Omental fat pad (tissue), 4 donors: Measurements from ENCODE around the gene NR2C2. TPM values are rescaled to one million over a fixed set of nuclear protein-coding genes. Genes with fewer than 3 reads are reported as not detected.

Experiments
- ATAC-seq: fragments of 150-250 bp; one replicate; pipeline ENCODE4 v1.9.1; 2016; ENCODE audit warnings: mild to moderate bottlenecking, moderate library complexity; ENCODE audit not compliant: low FRiP score
- DNase-seq: peaks from one replicate; pipeline ENCODE4 v3.0.0-alpha.2; 2019; ENCODE audit warnings: low spot score
- total RNA-seq, 4 donors: library from RNA; depleted of rRNA; stranded (reverse); fragments of >200 nt; gene quantifications; one replicate each; pipeline ENCODE4 v1.1.0, GENCODE V29; 2016
- TF ChIP-seq, protein P1 (sequence below), 3 donors: fragments of 450-650 bp; IDR thresholded peaks; one replicate each; pipeline ENCODE4 v1.5.1; 2016 to 2017; ENCODE audit warnings: antibody characterized with exemption in 3 of 3, mild to moderate bottlenecking in 3 of 3, moderate library complexity in 2 of 3

Gene NR2C2
- total RNA-seq, 4 donors from 2014 or later, result 25.8 to 45.1 (median 37.8) TPM

DNA sequence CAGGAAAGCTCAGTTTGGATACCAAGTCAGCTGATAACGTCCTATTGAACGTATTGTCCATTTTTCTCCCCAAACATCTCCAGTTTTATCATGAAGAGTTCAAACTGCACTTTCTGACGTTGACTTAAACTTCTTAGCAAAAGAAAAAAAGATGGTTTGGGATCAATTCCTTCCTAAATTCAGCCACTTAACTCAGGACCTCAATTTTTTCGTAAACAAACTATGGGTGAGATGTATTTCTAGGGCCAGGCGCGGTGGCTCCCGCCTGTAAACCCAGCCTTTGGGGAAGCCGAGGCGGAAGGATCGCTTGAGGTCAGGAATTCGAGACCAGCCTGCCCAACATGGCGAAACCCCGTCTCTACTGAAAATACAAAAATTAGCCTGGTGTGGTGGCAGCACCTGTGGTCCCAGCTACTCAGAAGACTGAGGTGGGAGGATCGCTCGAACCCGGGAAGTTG lies 118.2 kb downstream of the NR2C2 start:
- DNase-seq, result no peak
- ATAC-seq, result no peak
- TF ChIP-seq, protein P1, sequence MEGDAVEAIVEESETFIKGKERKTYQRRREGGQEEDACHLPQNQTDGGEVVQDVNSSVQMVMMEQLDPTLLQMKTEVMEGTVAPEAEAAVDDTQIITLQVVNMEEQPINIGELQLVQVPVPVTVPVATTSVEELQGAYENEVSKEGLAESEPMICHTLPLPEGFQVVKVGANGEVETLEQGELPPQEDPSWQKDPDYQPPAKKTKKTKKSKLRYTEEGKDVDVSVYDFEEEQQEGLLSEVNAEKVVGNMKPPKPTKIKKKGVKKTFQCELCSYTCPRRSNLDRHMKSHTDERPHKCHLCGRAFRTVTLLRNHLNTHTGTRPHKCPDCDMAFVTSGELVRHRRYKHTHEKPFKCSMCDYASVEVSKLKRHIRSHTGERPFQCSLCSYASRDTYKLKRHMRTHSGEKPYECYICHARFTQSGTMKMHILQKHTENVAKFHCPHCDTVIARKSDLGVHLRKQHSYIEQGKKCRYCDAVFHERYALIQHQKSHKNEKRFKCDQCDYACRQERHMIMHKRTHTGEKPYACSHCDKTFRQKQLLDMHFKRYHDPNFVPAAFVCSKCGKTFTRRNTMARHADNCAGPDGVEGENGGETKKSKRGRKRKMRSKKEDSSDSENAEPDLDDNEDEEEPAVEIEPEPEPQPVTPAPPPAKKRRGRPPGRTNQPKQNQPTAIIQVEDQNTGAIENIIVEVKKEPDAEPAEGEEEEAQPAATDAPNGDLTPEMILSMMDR (IDR thresholded peaks at IDR 0.05), result no peak

DNA sequence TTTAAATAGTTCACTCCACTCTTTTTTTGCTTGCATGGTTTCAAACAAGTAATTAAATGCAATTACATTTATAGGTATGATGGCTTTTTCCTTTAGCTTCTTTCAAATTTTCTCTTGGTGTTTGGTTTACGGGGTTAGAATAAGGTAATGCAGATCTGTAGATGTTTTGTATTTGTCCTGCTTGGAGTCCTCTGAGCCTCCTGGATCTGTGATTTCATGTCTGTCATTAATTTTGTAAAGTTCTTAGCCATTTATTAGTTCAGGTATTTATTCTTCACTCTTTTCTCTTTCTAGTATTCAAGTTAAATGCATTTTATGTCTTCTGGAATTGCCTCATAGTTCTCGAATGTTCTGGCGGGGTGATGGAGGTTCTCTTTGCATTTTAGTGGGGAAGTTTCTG lies 119.1 kb downstream of the NR2C2 start:
- TF ChIP-seq, protein P1 (IDR thresholded peaks at IDR 0.05), result no peak
- no peak for ATAC-seq
- DNase-seq, result no peak

DNA sequence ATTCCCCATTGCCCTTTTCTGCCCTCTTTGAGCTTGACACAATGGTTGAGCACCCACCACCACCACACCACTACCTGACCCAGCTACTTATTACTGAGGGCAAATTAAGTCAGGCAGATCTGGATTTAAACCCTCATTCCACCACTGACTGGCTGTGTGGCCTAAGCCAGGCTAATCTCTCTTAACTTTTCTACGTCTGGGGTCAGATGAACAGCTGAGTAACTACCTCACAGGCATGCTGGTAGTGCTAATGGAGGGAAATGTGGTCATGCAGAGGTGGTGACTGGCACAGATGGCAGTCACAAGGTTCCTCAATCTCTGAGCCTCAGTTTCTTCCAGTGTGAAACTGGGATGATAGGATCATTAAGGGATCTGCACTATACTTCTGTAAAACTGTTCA lies 122.1 kb downstream of the NR2C2 start:
- ATAC-seq, result no peak
- no peak for DNase-seq
- TF ChIP-seq, protein P1 (IDR thresholded peaks at IDR 0.05), result no peak

DNA sequence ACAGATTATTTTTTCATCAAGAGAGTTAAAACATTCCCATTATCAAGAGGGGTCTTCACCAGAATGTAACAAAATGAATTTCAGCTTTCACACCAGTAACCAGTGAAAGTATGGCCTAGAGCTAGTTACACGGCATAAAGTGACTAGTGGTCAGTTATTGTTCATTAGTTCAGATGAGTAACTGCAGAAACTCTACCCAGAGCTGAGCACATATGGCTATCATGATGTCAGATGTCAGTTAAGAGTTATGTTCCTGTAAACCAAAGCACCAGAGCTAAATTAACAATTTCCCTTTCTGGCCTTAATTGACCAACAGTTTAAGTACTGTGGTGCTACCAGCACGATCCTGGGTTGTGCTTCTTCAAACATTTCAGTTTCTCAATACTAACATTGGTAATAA lies 124.3 kb downstream of the NR2C2 start:
- TF ChIP-seq, protein P1 (IDR thresholded peaks at IDR 0.05), result no peak
- ATAC-seq, result no peak
- DNase-seq, result no peak

DNA sequence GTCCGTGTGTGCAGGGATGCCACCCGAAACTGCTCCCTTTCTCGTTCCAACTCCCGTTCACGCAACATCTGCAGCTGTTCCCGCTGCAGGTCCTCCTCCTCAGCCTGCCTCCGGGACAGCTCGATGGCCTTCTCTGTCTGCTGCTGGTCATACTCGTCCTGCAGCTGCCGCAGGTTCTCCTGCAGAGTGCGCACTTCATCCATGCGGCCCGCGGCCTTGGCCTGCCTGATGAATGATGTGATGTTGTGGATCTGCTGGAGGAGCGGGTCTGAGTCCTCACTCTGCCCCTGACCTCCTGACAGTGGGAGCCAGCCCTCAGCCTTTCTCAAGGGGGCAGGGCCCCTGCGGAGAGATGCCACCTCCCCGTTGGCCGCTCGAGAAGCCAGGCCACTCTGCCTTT lies 127.1 kb downstream of the NR2C2 start:
- ATAC-seq (no peak), DNase-seq (no peak)
- TF ChIP-seq, protein P1 (IDR thresholded peaks at IDR 0.05), result no peak

DNA sequence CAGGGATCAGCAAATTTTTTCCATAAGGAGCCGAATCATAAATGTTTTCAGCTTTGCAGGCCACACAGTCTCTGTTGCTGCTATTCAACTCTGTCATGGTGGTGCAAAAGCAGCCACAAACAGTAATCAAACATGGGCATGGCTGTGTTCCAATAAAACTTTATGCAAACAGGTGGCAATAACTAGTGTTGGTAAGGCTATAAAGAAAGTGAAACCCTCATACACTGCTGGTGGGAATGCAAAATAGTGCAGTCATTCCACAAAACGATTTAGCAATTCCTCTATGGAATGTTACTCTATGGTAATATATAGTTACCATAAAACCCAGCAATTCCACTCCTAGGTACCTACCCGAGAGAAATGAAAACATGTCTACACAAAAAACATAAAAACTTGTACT lies 131.7 kb downstream of the NR2C2 start:
- DNase-seq, result no peak
- ATAC-seq, result no peak

More for the DNA sequence above, 131.7 kb downstream of the NR2C2 start:
- TF ChIP-seq, protein P1 (IDR thresholded peaks at IDR 0.05), result no peak
